CD4-positive, alpha-beta T cell (primary cell): ENCODE data around the gene NUDT17. TPM values are rescaled to one million over a fixed set of nuclear protein-coding genes. Genes with fewer than 3 reads are reported as not detected.

Experiments
- ATAC-seq: fragments of 200-7000 bp; cut with Tn5 transposase; one replicate; pipeline ENCODE4 v1.10.0; 2022; ENCODE audit warnings: mild to moderate bottlenecking; ENCODE audit not compliant: poor library complexity
- CTCF ChIA-PET: fragments of 350-600 bp; sonication (Branson Sonifier 250); formaldehyde crosslinking; loops from one replicate; lab custom pipeline; 2021; ENCODE audit warnings: antibody characterized with exemption, inconsistent platforms; lab: Charles Lee
- POLR2A ChIA-PET: fragments of 350-600 bp; sonication (Branson Sonifier 250); formaldehyde crosslinking; loops from one replicate; lab custom pipeline; 2021; ENCODE audit warnings: antibody characterized with exemption, inconsistent platforms; lab: Charles Lee
- DNase-seq, 14 experiments: peaks; one replicate each; pipeline ENCODE4 v3.0.0-alpha.2; 2013 to 2020; ENCODE audit warnings: mixed read lengths in 2 of 14
- H3K27ac ChIP-seq, 2 donors: one replicate each; pipeline versions ENCODE4 v1.5.1 to v1.7.0; 2013; ENCODE audit warnings: low read length in 2 of 2, low read depth in 1 of 2, mild to moderate bottlenecking in 1 of 2
- H3K27me3 ChIP-seq, 2 experiments: 1 replicate in 1 of 2; 2 replicates in 1 of 2; pipeline versions ENCODE4 v1.6.1 to v1.7.0; 2013; ENCODE audit warnings: low read length in 2 of 2, control low read depth in 1 of 2, mild to moderate bottlenecking in 1 of 2, moderate library complexity in 1 of 2; ENCODE audit not compliant: insufficient read depth in 2 of 2, control insufficient read depth in 1 of 2
- H3K36me3 ChIP-seq: one replicate; pipeline ENCODE4 v1.6.1; 2013; ENCODE audit warnings: low read length, control low read depth; ENCODE audit not compliant: insufficient read depth
- H3K4me1 ChIP-seq: one replicate; pipeline ENCODE4 v1.6.1; 2013; ENCODE audit warnings: low read length, control low read depth; ENCODE audit not compliant: insufficient read depth
- H3K4me3 ChIP-seq: one replicate; pipeline ENCODE4 v1.5.1; 2013; ENCODE audit warnings: mild to moderate bottlenecking, low read length, moderate library complexity
- H3K9me3 ChIP-seq, 2 experiments: 1 replicate in 1 of 2; 2 replicates in 1 of 2; pipeline versions ENCODE4 v1.6.1 to v1.7.0; 2013; ENCODE audit warnings: low read length in 2 of 2, mild to moderate bottlenecking in 2 of 2, control low read depth in 1 of 2, moderate library complexity in 1 of 2; ENCODE audit not compliant: control insufficient read depth in 1 of 2, insufficient read depth in 1 of 2
- H3K27ac Mint-ChIP-seq: one replicate; pipeline ENCODE4 v1.8.0; 2020; ENCODE audit warnings: mixed read lengths
- H3K27me3 Mint-ChIP-seq: one replicate; pipeline ENCODE4 v1.8.0; 2021; ENCODE audit warnings: mixed read lengths
- H3K36me3 Mint-ChIP-seq: one replicate; pipeline ENCODE4 v1.8.0; 2021; ENCODE audit warnings: low read depth, mixed read lengths
- H3K4me1 Mint-ChIP-seq: one replicate; pipeline ENCODE4 v1.8.0; 2021; ENCODE audit warnings: low read depth, mixed read lengths
- H3K4me3 Mint-ChIP-seq: one replicate; pipeline ENCODE4 v1.8.0; 2020; ENCODE audit warnings: mild to moderate bottlenecking, mixed read lengths
- H3K9me3 Mint-ChIP-seq: one replicate; pipeline ENCODE4 v1.8.0; 2020; ENCODE audit warnings: mixed read lengths
- CTCF ChIP-seq: fragments of 200-600 bp; IDR thresholded peaks from one replicate; pipeline ENCODE4 v1.8.0; 2022; ENCODE audit warnings: antibody characterized with exemption, mild to moderate bottlenecking
- intact Hi-C, 2 experiments: fragments of 100-400 bp; cut with DNase I in 1 of 2; cut with micrococcal nuclease in 1 of 2; formaldehyde crosslinking; loops; one replicate each; pipeline versions ENCODE4 v1.15.1 to v1.9.0; 2023 to 2025; cut with DNase I, micrococcal nuclease
- total RNA-seq, 174 experiments: library from RNA in 2 of 174; stranded (reverse) in 2 of 174; gene quantifications; one replicate each; pipeline ENCODE4 v1.2.3 and lab custom pipeline; 2021 to 2026

Gene NUDT17
- total RNA-seq, 2 experiments from 2014 or later, result 1.6 to 2.8 TPM

- Histone ChIP-seq H3K9me3 (no peaks in the 10 kb centered on the region), H3K4me1 (peaks cover 17% of the 10 kb centered on the region), H3K27me3 (peaks cover 14 to 22% of the 10 kb centered on the region in 2 experiments), H3K36me3 (no peaks in the 10 kb centered on the region), H3K27ac (no peak overlapping the region), H3K4me3 (no peak overlapping the region)
- POLR2A ChIA-PET, result interaction anchor here (2.3 kb wide), 1 partner anchor 29 kb away, joined by 24 read pairs; the partner anchor contains the start of gene PIAS3
- no peaks in the 10 kb centered on the region for H3K9me3 Mint-ChIP-seq
- no peak for ATAC-seq
- no peak overlapping the region for H3K27ac Mint-ChIP-seq
- peak overlapping the region; percentile 82 for H3K4me3 Mint-ChIP-seq
- H3K4me1 Mint-ChIP-seq, result peaks cover 20% of the 10 kb centered on the region
- TF ChIP-seq CTCF, result no peak
- H3K36me3 Mint-ChIP-seq, result no peaks in the 10 kb centered on the region
- CTCF ChIA-PET, result interaction anchor here (1.6 to 2.6 kb wide), 2 partner anchors 38 to 41 kb away, joined by 4 to 17 read pairs; partner anchors contain the start of gene NUDT17
- intact Hi-C loops, result loop anchor here in 1 of 2 experiments (1.0 to 2.0 kb wide), 2 partner anchors 28 to 30 kb away; partner anchors contain the start of gene PIAS3
- DNase-seq, result no peak
- peaks cover 21% of the 10 kb centered on the region for H3K27me3 Mint-ChIP-seq
Observed at GRCh38 chr1:145886816-145887215, 41.4 kb downstream of the NUDT17 start.

GRCh38 chr1:145887631-145888030, 42.2 kb downstream of the NUDT17 start:
- H3K27ac ChIP-seq, result no peak overlapping the region
- H3K4me1 Mint-ChIP-seq, result peaks cover 20% of the 10 kb centered on the region
- H3K9me3 Mint-ChIP-seq, result no peaks in the 10 kb centered on the region
- ATAC-seq, result no peak
- ChIA-PET CTCF (no interaction called here), POLR2A (no interaction called here)
- H3K36me3 Mint-ChIP-seq, result no peaks in the 10 kb centered on the region
- H3K27me3 Mint-ChIP-seq, result peaks cover 17% of the 10 kb centered on the region
- no peak for TF ChIP-seq CTCF
- intact Hi-C loops, result loop anchor here in 1 of 2 experiments (2.0 kb wide), 1 partner anchor 29 kb away; no protein-coding TSS in a partner anchor
- H3K4me1 ChIP-seq, result peaks cover 17% of the 10 kb centered on the region
- peaks cover 14 to 22% of the 10 kb centered on the region in 2 experiments for H3K27me3 ChIP-seq
- no peaks in the 10 kb centered on the region for H3K36me3 ChIP-seq
- no peak overlapping the region for H3K4me3 ChIP-seq
- peak overlapping the region; percentile 46 for H3K4me3 Mint-ChIP-seq
- no peak for DNase-seq
- no peak overlapping the region for H3K27ac Mint-ChIP-seq
- H3K9me3 ChIP-seq, result no peaks in the 10 kb centered on the region

GRCh38 chr1:145889722-145890121, 44.3 kb downstream of the NUDT17 start:
- Histone ChIP-seq H3K27ac (no peak overlapping the region), H3K9me3 (no peaks in the 10 kb centered on the region), H3K27me3 (peaks cover 3 to 4% of the 10 kb centered on the region in 2 experiments), H3K4me1 (peaks cover 17% of the 10 kb centered on the region), H3K4me3 (no peak overlapping the region), H3K36me3 (no peaks in the 10 kb centered on the region)
- no peaks in the 10 kb centered on the region for H3K9me3 Mint-ChIP-seq
- TF ChIP-seq CTCF, result no peak
- ChIA-PET CTCF (no interaction called here), POLR2A (no interaction called here)
- intact Hi-C loops, result no loop called here
- DNase-seq, result no peak
- ATAC-seq, result no peak
- peaks cover 17% of the 10 kb centered on the region for H3K4me1 Mint-ChIP-seq
- no peak overlapping the region for H3K27ac Mint-ChIP-seq
- H3K4me3 Mint-ChIP-seq, result no peak overlapping the region
- peaks cover 2% of the 10 kb centered on the region for H3K27me3 Mint-ChIP-seq
- no peaks in the 10 kb centered on the region for H3K36me3 Mint-ChIP-seq
